ENCODE measurements around the gene KCNJ6. TPM values are rescaled to one million over a fixed set of nuclear protein-coding genes. Genes with fewer than 3 reads are reported as not detected.
"Not testable (repeated sequence)": the region's sequence is repeated elsewhere in the genome, so short reads cannot be mapped to it uniquely, and the experiment has no call there.

Gene KCNJ6
- total RNA-seq, result 0.12 TPM

- DNase-seq (ENCODE audit: low spot score), result no peak
Observed at GRCh38 chr21:37916310-37917051, at the start of gene KCNJ6. Gene KCNJ6 (minus strand): TSS chr21:37916457. CDS start chr21:37840682, 75,775 bp downstream.

DNA sequence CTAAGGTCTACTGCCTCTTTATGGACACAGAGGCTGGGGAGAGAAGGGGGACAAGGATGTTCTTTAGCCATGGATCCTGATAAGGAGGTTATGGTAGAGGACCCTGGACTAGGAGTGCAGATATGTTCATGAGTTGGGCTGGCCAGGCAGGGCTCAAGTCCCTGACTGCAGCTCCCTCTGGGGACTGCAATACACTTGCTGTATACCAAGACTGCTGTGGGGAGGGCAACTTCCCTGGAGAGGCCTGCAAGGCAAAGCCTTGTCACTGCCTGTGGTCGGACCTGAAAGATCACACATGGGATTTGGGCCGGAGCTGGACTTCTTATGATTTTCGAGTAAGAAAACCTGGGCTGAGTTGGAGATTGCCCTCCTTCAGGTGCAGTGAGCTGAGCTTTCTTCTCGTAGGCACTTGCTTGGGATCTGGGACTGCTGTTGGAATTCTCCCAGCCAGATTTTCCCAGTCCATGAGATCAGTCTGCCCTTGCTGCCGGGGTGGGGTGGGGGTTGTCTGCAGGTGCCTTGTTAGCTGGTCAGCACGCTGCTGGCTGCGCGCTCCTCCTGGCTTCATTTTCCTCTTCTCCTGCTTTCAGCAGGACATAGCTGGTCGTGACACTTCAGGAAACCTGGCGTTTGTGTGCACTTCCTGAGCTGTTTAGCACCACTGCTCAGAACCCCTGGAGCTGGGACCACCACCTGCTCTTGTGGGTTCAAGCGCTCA, 49.0 kb upstream of the KCNJ6 start:
- no peak for DNase-seq (ENCODE audit: low spot score)

- no peak for DNase-seq (ENCODE audit: low spot score)
Observed at GRCh38 chr21:37958537-37958936, 42.3 kb upstream of the KCNJ6 start.

DNA sequence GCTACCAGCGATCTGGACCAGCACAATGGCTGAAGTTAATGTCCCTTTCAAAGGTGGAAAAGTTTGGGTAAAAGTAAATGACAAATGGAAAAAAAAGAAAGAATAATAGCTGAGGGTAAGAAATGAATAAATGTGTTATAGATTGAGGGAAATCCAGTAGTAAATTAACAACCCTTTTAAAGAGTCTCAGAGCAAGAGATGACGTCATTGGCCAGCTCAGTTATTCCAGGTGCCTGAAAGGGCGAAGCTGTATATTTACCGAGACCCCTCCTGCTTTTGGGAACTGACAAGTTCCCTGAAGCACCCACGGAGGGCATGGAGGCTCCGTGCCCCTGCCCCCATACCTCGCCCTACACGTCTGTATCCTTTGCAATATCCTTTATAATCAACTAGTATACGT, 40.5 kb upstream of the KCNJ6 start:
- DNase-seq (ENCODE audit: low spot score), result no peak

GRCh38 chr21:37945036-37945435, 28.8 kb upstream of the KCNJ6 start:
- DNase-seq (ENCODE audit: low spot score), result no peak

GRCh38 chr21:37944496-37944895, 28.2 kb upstream of the KCNJ6 start:
- DNase-seq (ENCODE audit: low spot score), result no peak

DNA sequence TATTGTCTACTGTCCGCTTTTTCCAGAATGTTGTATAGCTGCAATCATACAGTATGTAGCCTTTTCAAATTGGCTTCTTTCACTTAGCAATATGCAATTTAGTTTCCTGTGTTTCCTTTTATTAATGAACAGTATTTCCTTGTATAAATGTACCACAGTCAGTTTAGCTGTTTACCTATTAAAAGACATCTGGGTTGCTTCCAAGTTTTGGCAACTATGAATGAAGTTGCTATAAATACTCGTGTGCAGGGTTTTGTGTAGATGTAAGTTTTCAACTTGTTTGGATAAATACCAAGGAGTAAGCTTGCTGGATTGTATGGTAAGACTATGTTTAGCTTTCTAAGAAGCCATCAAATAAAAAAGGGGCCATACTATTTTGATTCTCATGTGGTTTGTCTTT, 24.4 kb upstream of the KCNJ6 start:
- DNase-seq (ENCODE audit: low spot score), result no peak

GRCh38 chr21:37939838-37940237, 23.6 kb upstream of the KCNJ6 start:
- no peak for DNase-seq (ENCODE audit: low spot score)

DNA sequence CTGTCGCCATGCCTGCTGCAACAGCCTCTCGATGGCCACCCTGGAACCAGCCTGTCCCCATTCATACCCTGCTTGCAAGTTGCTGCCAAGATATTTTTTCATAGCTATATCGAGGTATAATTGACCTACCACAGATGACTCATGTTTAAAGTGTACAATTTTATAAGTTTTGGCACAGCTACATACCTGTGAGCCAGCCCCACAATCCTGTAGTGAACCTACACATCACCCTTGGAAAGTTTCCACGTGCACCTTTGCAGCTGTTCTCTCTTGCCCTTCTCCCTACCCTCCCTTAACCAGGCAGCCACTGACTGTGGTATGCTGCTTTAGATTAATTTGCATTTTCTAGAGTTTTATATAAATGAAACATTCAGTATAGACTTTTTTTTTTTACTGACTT, 23.0 kb upstream of the KCNJ6 start:
- no peak for DNase-seq (ENCODE audit: low spot score)

DNA sequence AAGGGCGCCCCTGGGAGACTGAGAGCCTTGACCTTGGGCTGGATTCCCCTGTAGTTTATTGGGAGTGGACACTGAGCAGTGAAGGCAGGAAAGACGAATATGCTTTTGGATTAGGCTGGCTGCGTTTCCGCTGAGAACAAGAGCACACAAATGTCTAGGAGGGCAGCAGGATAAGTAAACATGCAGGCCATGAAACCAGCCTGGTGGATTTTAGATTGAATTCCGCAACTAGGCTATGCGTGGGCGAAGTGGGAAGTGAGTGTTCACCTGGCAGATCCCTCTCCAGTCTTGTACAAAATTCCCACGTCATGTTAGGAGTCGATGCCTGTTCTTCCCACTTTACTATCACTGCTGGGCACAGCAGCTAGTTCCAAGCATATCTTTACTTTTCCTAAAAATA, 21.4 kb upstream of the KCNJ6 start:
- DNase-seq (ENCODE audit: low spot score), result no peak

GRCh38 chr21:37936010-37936785, 19.9 kb upstream of the KCNJ6 start:
- no peak for DNase-seq (ENCODE audit: low spot score)

- no peak for DNase-seq (ENCODE audit: low spot score)
Observed at GRCh38 chr21:37932936-37933335, 16.7 kb upstream of the KCNJ6 start.

DNA sequence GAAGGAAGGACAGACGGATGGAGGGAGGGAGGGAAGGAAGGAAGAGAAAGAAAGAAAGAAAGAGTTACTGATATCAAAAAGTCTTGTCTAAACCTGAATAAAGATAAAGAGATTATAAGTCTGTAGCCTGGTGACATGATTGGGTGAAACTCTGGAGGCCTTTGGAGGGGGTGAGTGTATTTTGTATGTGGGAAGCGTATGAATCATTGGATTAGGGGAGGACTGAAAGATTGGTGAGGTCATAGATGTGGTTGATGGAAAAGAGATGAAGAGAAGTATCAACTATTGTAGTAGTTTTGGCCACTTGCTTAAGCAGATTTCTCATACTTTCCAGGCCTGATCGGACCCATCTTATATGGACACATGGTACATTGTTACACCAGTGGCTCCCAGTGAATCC, 11.5 kb upstream of the KCNJ6 start:
- DNase-seq (ENCODE audit: low spot score), result no peak

GRCh38 chr21:37921091-37921490, 4.8 kb upstream of the KCNJ6 start:
- no peak for DNase-seq (ENCODE audit: low spot score)

DNA sequence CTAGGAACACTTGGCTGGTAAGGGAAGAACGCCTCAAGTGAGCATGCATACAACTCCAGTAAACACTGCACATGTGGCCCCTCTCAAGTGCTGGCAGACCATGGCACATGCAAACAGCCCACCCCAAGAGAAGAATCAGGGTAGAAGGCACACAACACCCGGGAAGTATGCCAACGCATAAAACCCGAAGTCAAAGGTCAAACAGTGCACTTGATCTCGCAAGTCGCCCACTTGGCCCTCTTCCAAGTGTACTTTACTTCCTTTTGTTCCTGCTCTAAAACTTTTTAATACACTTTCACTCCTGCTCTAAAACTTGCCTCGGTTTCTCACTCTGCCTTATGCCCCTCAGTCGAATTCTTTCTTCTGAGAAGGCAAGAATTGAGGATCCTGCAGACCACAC, 4.0 kb upstream of the KCNJ6 start:
- DNase-seq (ENCODE audit: low spot score), result not testable (repeated sequence)

DNA sequence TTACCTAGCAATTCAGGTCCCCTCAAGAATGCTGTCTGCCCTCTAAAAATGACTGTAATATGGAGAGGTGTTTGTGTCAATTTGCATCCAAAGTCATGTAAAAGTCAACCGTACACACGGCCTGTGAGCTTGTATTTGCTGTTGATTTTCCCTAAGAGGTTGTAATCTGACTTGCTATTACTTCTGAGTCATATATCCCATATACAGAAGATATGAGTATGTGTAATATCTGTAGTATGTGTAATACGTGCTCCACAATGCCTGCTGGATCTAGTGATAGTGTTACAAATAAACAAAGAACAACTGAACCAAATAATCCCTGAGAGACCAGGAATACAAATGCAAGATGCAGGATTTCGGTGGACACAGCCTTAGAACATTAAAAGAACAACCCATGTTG, 1.4 kb upstream of the KCNJ6 start:
- no peak for DNase-seq (ENCODE audit: low spot score)

- DNase-seq (ENCODE audit: low spot score), result no peak
Observed at GRCh38 chr21:37915941-37916309, 332 bp downstream of the KCNJ6 start.

DNA sequence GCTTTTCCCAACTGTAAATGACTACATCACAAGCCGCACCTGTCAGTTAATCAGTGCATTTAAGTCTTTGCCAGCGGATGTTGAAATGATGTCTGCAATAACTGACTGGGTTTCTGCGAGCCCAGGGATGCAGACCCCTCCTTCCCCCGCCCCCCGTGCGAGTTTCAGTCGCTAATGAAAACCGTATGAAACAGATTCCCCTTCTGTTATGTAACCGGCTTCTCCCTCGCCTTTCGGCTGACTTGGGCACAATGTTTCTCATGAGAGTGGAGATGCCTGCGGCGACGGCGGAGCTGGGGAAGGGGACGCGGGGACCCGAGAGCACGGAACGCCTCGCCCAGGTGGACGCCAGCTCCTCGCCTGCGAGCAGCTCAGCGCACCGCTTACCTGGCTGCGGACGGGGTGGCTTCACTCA, 753 bp downstream of the KCNJ6 start:
- no peak for DNase-seq (ENCODE audit: low spot score)

- DNase-seq (ENCODE audit: low spot score), result no peak
Observed at GRCh38 chr21:37912616-37913015, 3.6 kb downstream of the KCNJ6 start.

GRCh38 chr21:37909936-37910335, 6.3 kb downstream of the KCNJ6 start:
- DNase-seq (ENCODE audit: low spot score), result no peak

DNA sequence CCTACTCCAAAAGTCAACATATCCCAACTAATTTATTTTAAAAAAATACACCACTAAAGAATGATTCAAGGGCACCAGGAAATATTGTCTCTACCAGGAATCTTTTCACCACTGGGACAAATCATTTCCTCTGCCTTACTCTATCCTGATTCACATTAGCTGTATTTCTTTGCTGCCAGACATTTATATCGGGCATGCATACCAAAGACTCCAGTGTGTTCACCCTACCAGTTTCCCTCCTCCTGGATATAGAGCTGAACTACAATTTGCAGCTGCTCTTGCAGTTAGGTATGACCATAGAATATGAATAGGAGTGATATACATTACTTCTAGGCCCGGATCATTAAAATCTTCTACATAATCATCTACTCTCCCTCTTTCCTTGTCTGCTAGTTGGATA, 7.6 kb downstream of the KCNJ6 start:
- DNase-seq (ENCODE audit: low spot score), result no peak

DNA sequence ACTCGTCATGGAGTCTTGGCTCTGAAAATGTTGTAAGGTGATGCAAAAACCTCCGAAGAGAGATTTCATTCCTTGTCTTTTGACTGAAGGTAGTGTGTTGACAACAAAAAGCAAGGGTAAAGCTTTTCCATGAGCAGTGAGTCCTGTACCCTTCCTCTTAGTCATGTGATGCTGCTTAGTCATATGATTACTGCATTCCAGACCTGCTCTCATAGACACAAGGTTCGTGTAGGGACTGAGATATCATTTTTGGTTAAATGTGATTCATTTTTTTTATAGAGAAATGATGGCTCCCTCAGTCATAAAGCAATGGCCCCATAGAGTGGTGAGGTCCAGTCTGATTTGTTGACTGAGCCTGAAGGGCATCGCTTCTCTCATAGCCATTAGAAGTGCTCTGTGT, 9.2 kb downstream of the KCNJ6 start:
- no peak for DNase-seq (ENCODE audit: low spot score)

DNA sequence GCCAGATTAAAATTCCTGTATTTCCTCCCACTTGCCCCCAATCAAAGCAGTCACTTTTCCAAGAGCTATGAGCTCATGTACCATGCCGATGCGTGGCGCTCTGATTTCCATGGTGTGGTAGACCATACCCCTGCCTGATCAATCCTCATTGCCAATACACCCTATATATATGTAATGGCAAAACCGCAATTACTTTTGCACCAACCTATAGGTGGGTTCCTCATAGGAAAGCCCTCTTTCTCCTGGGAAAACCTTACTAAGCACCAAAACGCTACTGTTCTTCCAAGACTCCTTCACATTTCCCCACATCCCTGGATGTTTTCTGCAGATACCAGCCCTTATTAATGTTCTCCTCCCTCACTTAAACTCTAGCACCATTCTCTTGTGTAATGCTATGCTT, 11.0 kb downstream of the KCNJ6 start:
- no peak for DNase-seq (ENCODE audit: low spot score)

Data from mucosa of gallbladder (tissue), 1 donor.